Mammary epithelial cell (primary cell): ENCODE data around the gene OR4C6.
A peak's percentile ranks its signal among the peaks of the same experiment; 100 is the strongest.

Experiments
- EZH2 ChIP-seq: IDR thresholded peaks from 2 replicates; pipeline ENCODE4 v1.6.1; 2012; ENCODE audit warnings: low read length, inconsistent platforms, borderline replicate concordance
- TF ChIP-seq, protein P1 (sequence below), 2 donors: IDR thresholded peaks in 1 of 2; conservative IDR thresholded peaks in 1 of 2; 2 replicates each; pipeline ENCODE4 v1.5.1; 2011 to 2012; ENCODE audit warnings: inconsistent platforms in 2 of 2, low read length in 2 of 2, mild to moderate bottlenecking in 2 of 2, control low read depth in 1 of 2, low read depth in 1 of 2; ENCODE audit not compliant: insufficient read depth in 1 of 2; ENCODE audit errors: extremely low read depth in 1 of 2

DNA sequence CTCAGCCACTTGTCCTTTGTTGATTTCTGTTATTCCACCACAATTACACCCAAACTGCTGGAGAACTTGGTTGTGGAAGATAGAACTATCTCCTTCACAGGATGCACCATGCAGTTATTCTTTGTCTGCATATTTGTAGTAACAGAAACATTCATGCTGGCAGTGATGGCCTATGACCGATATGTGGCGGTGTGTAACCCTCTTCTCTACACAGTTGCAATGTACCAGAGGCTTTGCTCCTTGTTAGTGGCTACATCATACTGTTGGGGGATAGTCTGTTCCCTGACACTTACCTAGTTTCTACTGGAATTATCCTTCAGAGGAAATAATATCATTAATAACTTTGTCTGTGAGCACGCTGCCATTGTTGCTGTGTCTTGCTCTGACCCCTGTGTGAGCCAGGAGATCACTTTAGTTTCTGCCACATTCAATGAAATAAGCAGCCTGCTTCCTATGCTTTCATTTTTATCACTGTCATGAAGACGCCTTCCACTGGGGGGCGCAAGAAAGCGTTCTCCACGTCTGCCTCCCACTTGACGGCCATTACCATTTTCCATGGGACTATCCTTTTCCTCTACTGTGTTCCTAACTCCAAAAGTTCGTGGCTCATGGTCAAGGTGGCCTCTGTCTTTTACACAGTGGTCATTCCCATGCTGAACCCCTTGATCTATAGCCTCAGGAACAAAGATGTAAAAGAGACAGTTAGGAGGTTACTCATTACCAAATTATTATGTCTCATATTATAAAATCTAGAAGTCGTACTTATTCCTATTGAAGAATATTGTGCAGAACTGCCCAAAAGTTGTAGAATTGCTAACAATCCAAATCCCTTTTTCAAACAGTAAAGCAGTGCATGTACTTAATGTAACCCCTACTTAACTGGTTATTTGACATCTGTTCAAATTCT is 53.2 kb downstream of the OR4C6 start:
- TF ChIP-seq, protein P1, sequence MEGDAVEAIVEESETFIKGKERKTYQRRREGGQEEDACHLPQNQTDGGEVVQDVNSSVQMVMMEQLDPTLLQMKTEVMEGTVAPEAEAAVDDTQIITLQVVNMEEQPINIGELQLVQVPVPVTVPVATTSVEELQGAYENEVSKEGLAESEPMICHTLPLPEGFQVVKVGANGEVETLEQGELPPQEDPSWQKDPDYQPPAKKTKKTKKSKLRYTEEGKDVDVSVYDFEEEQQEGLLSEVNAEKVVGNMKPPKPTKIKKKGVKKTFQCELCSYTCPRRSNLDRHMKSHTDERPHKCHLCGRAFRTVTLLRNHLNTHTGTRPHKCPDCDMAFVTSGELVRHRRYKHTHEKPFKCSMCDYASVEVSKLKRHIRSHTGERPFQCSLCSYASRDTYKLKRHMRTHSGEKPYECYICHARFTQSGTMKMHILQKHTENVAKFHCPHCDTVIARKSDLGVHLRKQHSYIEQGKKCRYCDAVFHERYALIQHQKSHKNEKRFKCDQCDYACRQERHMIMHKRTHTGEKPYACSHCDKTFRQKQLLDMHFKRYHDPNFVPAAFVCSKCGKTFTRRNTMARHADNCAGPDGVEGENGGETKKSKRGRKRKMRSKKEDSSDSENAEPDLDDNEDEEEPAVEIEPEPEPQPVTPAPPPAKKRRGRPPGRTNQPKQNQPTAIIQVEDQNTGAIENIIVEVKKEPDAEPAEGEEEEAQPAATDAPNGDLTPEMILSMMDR (conservative IDR thresholded peaks at IDR 0.05 in 1 of 2, IDR thresholded peaks at IDR 0.05 in 1 of 2; ENCODE audit: extremely low read depth in 1 of 2, insufficient read depth in 1 of 2, low read depth in 1 of 2, low read length in 2 of 2) = peak in 1 of 2 donors; percentile 9
- no peak for TF ChIP-seq EZH2
